Endodermal cell (in vitro differentiated cells): Measurements from ENCODE around the gene ERBB4. TPM values are rescaled to one million over a fixed set of nuclear protein-coding genes. Genes with fewer than 3 reads are reported as not detected.

ENCODE experiments used
- DNase-seq: peaks from one replicate; pipeline ENCODE4 v3.0.0-alpha.2; 2017
- H3K27ac ChIP-seq: 2 replicates; pipeline ENCODE4 v1.5.1; 2013; ENCODE audit warnings: mild to moderate bottlenecking, low read depth, low read length, moderate library complexity
- H3K27me3 ChIP-seq: 2 replicates; pipeline ENCODE4 v1.6.1; 2013; ENCODE audit warnings: mild to moderate bottlenecking, low read length, moderate library complexity; ENCODE audit not compliant: insufficient read depth, control insufficient read depth, poor library complexity, severe bottlenecking
- H3K36me3 ChIP-seq: 2 replicates; pipeline ENCODE4 v1.7.0; 2013; ENCODE audit warnings: mild to moderate bottlenecking, low read length, moderate library complexity; ENCODE audit not compliant: control insufficient read depth, insufficient read depth
- H3K4me1 ChIP-seq: one replicate; pipeline ENCODE4 v1.7.0; 2013; ENCODE audit warnings: low read length; ENCODE audit not compliant: control insufficient read depth, insufficient read depth
- H3K4me3 ChIP-seq: 2 replicates; pipeline ENCODE4 v1.5.1; 2013; ENCODE audit warnings: mild to moderate bottlenecking, low read length, moderate library complexity
- H3K9ac ChIP-seq: 2 replicates; pipeline ENCODE4 v1.6.1; 2013; ENCODE audit warnings: mild to moderate bottlenecking, low read length, moderate library complexity; ENCODE audit not compliant: poor library complexity, severe bottlenecking; ENCODE audit errors: extremely low read depth
- H3K9me3 ChIP-seq: 2 replicates; pipeline ENCODE4 v1.6.1; 2013; ENCODE audit warnings: mild to moderate bottlenecking, low read length, moderate library complexity; ENCODE audit not compliant: control insufficient read depth
- H3K27ac Mint-ChIP-seq: 2 replicates; pipeline ENCODE4 v1.8.0; 2020; ENCODE audit warnings: mixed read lengths
- H3K27me3 Mint-ChIP-seq: 2 replicates; pipeline ENCODE4 v1.8.0; 2021; ENCODE audit warnings: mild to moderate bottlenecking, mixed read lengths; ENCODE audit not compliant: insufficient read depth
- H3K36me3 Mint-ChIP-seq: 2 replicates; pipeline ENCODE4 v1.8.0; 2020; ENCODE audit warnings: low read depth, mixed read lengths
- H3K4me1 Mint-ChIP-seq: 2 replicates; pipeline ENCODE4 v1.8.0; 2020; ENCODE audit warnings: mixed read lengths
- H3K4me3 Mint-ChIP-seq: 2 replicates; pipeline ENCODE4 v1.8.0; 2020; ENCODE audit warnings: mild to moderate bottlenecking, moderate library complexity, mixed read lengths
- H3K9me3 Mint-ChIP-seq: 2 replicates; pipeline ENCODE4 v1.8.0; 2020; ENCODE audit warnings: mild to moderate bottlenecking, mixed read lengths
- WGBS, 2 experiments: methylation state at CpG; one replicate each; pipeline versions ENCODE4 v1.1.5 to v1.1.7; 2013; ENCODE audit warnings: missing lambda C conversion rate in 2 of 2, mixed read lengths in 1 of 2; ENCODE audit not compliant: insufficient coverage in 1 of 2, insufficient read length in 1 of 2; 5-methylcytosine and 5-hydroxymethylcytosine counted together
- total RNA-seq, 2 donors: library from RNA; stranded (reverse); fragmentation: NEBNext Ultra II Directional in 1 of 2; extraction: Animal tissue kit (Norgen Biotek cat#: 25700) in 1 of 2; gene quantifications; 2 replicates in 1 of 2; 3 replicates in 1 of 2; pipeline ENCODE4 v1.2.1, GENCODE V29; 2021
- TF ChIP-seq, protein P1 (sequence below): fragments of 200-600 bp; sonication (generic); conservative IDR thresholded peaks from 2 replicates; pipeline ENCODE4 v1.5.0; 2021; ENCODE audit warnings: antibody characterized with exemption, mild to moderate bottlenecking

ERBB4 gene
- total RNA-seq, 2 donors from 2014 or later = 154 to 158 TPM

DNA sequence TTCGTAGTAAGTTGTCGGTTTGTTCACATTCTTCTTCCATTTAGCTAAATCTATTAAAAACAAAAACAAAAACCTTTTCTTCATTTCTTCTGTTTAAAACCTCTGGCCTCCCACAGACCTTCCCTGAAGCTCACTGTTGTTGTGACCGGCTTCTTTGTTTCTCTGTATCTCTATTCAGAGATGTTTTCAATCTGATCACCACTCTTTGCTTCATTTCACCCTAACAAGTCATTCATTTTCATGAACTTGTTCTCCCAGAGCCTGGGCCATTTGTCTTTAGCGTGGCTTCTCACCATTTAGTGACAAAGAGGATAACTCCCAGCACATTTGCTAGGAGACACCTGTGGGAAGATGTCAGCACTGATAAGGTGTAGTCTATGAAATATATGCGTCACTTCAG lies 794.2 kb downstream of the ERBB4 start:
- WGBS, 2 experiments = 71 to 78% methylated on average over 4 to 5 of the region's 5 CpGs
- no peaks in the 10 kb centered on the region for H3K36me3 Mint-ChIP-seq
- no peak overlapping the region for H3K4me3 ChIP-seq
- peak overlapping the region; percentile 28 for H3K4me3 Mint-ChIP-seq
- no peaks in the 10 kb centered on the region for H3K27me3 Mint-ChIP-seq
- peak overlapping the region; percentile 19 for H3K9ac ChIP-seq
- TF ChIP-seq, protein P1, sequence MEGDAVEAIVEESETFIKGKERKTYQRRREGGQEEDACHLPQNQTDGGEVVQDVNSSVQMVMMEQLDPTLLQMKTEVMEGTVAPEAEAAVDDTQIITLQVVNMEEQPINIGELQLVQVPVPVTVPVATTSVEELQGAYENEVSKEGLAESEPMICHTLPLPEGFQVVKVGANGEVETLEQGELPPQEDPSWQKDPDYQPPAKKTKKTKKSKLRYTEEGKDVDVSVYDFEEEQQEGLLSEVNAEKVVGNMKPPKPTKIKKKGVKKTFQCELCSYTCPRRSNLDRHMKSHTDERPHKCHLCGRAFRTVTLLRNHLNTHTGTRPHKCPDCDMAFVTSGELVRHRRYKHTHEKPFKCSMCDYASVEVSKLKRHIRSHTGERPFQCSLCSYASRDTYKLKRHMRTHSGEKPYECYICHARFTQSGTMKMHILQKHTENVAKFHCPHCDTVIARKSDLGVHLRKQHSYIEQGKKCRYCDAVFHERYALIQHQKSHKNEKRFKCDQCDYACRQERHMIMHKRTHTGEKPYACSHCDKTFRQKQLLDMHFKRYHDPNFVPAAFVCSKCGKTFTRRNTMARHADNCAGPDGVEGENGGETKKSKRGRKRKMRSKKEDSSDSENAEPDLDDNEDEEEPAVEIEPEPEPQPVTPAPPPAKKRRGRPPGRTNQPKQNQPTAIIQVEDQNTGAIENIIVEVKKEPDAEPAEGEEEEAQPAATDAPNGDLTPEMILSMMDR = no peak
- no peaks in the 10 kb centered on the region for H3K9me3 ChIP-seq
- peak overlapping the region; percentile 78 for H3K27ac ChIP-seq
- no peaks in the 10 kb centered on the region for H3K9me3 Mint-ChIP-seq
- no peak for DNase-seq
- H3K27ac Mint-ChIP-seq = peak overlapping the region; percentile 94
- H3K4me1 ChIP-seq = peaks cover 15% of the 10 kb centered on the region
- no peaks in the 10 kb centered on the region for H3K27me3 ChIP-seq
- H3K36me3 ChIP-seq = no peaks in the 10 kb centered on the region
- H3K4me1 Mint-ChIP-seq = peaks cover 22% of the 10 kb centered on the region

DNA sequence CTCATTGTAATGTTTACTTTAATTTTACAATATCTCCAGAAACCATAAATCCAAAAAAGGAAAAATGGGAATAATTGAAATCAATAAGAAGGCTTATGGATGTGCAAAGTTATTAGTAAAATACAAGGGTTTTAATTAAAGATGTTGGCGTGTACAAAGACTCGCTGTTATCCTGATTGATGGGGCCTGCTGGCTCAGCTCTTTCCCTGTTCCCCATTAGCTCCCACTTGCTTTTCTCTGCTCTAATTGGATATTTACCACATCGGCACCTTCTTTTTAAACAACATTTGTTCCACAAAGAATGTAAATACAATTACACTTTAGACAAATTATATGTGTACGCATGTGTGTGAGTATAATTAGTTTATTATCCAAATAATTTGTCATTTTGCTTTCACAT lies 796.6 kb downstream of the ERBB4 start:
- Histone ChIP-seq H3K4me1 (peaks cover 15% of the 10 kb centered on the region), H3K4me3 (no peak overlapping the region), H3K9me3 (no peaks in the 10 kb centered on the region), H3K36me3 (no peaks in the 10 kb centered on the region), H3K27me3 (no peaks in the 10 kb centered on the region), H3K9ac (no peak overlapping the region), H3K27ac (no peak overlapping the region)
- Mint-ChIP-seq H3K27ac (no peak overlapping the region), H3K9me3 (no peaks in the 10 kb centered on the region), H3K4me1 (peaks cover 22% of the 10 kb centered on the region), H3K36me3 (no peaks in the 10 kb centered on the region), H3K27me3 (no peaks in the 10 kb centered on the region), H3K4me3 (no peak overlapping the region)
- TF ChIP-seq, protein P1 = no peak
- no peak for DNase-seq
- WGBS, 2 experiments = 85 to 91% methylated on average over 2 to 3 of the region's 4 CpGs

DNA sequence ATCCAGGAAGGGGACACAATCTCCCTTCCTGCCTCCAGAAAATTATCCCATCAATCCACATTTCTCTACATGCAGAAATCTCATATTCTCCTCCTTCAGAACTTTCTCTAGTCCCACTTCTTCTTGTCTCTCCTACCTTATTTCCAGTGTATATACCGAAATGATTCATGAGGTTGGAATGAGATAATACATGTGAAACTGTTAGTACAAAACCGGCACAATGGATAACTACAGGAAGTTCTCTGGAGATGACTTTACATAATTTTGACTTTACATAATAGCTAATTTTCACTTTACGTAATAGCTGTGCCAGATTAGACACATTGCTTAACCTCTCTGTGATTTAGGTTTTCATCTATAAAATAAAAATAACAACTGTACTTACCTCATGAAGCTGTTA lies 801.3 kb downstream of the ERBB4 start:
- Histone ChIP-seq H3K27ac (no peak overlapping the region), H3K4me1 (peaks cover 5% of the 10 kb centered on the region), H3K9me3 (no peaks in the 10 kb centered on the region), H3K36me3 (no peaks in the 10 kb centered on the region), H3K27me3 (no peaks in the 10 kb centered on the region), H3K9ac (no peak overlapping the region), H3K4me3 (no peak overlapping the region)
- Mint-ChIP-seq H3K4me1 (peaks cover 4% of the 10 kb centered on the region), H3K27me3 (no peaks in the 10 kb centered on the region), H3K4me3 (no peak overlapping the region), H3K27ac (no peak overlapping the region), H3K36me3 (no peaks in the 10 kb centered on the region), H3K9me3 (peaks cover 7% of the 10 kb centered on the region)
- no peak for DNase-seq
- TF ChIP-seq, protein P1 = no peak
- 93 to 100% methylated on average over 1 to 3 of the region's 3 CpGs for WGBS, 2 experiments
